ENCODE measurements around the gene JAKMIP1. TPM values are rescaled to one million over a fixed set of nuclear protein-coding genes. Genes with fewer than 3 reads are reported as not detected.
A peak's percentile ranks its signal among the peaks of the same experiment; 100 is the strongest.

JAKMIP1 gene
- total RNA-seq, 2 donors from 2014 or later: 0.78 to 1.3 TPM

- ATAC-seq (no peak), DNase-seq (peak in 1 of 4 donors; percentile 16)
- H3K27me3 ChIP-seq: no peaks in the 10 kb centered on the region
- intact Hi-C loops (cut with DNase I): no loop called here
- H3K4me1 ChIP-seq: no peaks in the 10 kb centered on the region
- no peak overlapping the region for H3K27ac ChIP-seq
- WGBS, 2 donors: 38 to 43% methylated on average over 8 of the region's 9 CpGs
- no peaks in the 10 kb centered on the region for H3K9me3 ChIP-seq
- H3K4me3 ChIP-seq: no peak overlapping the region
- TF ChIP-seq CTCF (IDR thresholded peaks at IDR 0.05) (no peak), POLR2A (IDR thresholded peaks at IDR 0.05) (no peak)
- no peaks in the 10 kb centered on the region for H3K36me3 ChIP-seq (replicated peaks in 1 of 2; ENCODE audit: insufficient read depth in 1 of 2, low read depth in 2 of 2)
These were observed 22.7 kb downstream of the JAKMIP1 start for GRCh38 chr4:6177587-6178197.

- no peak overlapping the region for H3K4me3 ChIP-seq
- 80 to 83% methylated on average over 5 of the region's 5 CpGs for WGBS, 2 donors
- no peaks in the 10 kb centered on the region for H3K9me3 ChIP-seq
- H3K27ac ChIP-seq: no peak overlapping the region
- TF ChIP-seq CTCF (IDR thresholded peaks at IDR 0.05): no peak
- TF ChIP-seq POLR2A (IDR thresholded peaks at IDR 0.05): no peak
- intact Hi-C loops (cut with DNase I): no loop called here
- no peak for DNase-seq
- H3K4me1 ChIP-seq: no peaks in the 10 kb centered on the region
- no peaks in the 10 kb centered on the region for H3K36me3 ChIP-seq (replicated peaks in 1 of 2; ENCODE audit: insufficient read depth in 1 of 2, low read depth in 2 of 2)
- ATAC-seq: no peak
- H3K27me3 ChIP-seq: no peaks in the 10 kb centered on the region
These were observed 24.9 kb downstream of the JAKMIP1 start for GRCh38 chr4:6175426-6175825.

GRCh38 chr4:6172927-6173200 is 27.5 kb downstream of the JAKMIP1 start:
- intact Hi-C loops (cut with DNase I): no loop called here
- H3K27ac ChIP-seq: no peak overlapping the region
- H3K4me1 ChIP-seq: no peaks in the 10 kb centered on the region
- TF ChIP-seq POLR2A (IDR thresholded peaks at IDR 0.05) (no peak), CTCF (IDR thresholded peaks at IDR 0.05) (no peak)
- H3K9me3 ChIP-seq: no peaks in the 10 kb centered on the region
- H3K4me3 ChIP-seq: no peak overlapping the region
- 49 to 53% methylated on average over 3 of the region's 3 CpGs for WGBS, 2 donors
- no peaks in the 10 kb centered on the region for H3K36me3 ChIP-seq (replicated peaks in 1 of 2; ENCODE audit: insufficient read depth in 1 of 2, low read depth in 2 of 2)
- ATAC-seq (no peak), DNase-seq (no peak)
- H3K27me3 ChIP-seq: no peaks in the 10 kb centered on the region

- no peak for DNase-seq
- intact Hi-C loops (cut with DNase I): no loop called here
- 35 to 36% methylated on average over 4 to 9 of the region's 9 CpGs for WGBS, 2 donors
- no peak overlapping the region for H3K4me3 ChIP-seq
- H3K9me3 ChIP-seq: no peaks in the 10 kb centered on the region
- H3K27ac ChIP-seq: no peak overlapping the region
- no peaks in the 10 kb centered on the region for H3K36me3 ChIP-seq (replicated peaks in 1 of 2; ENCODE audit: insufficient read depth in 1 of 2, low read depth in 2 of 2)
- TF ChIP-seq POLR2A (IDR thresholded peaks at IDR 0.05) (no peak), CTCF (IDR thresholded peaks at IDR 0.05) (no peak)
- ATAC-seq: no peak
- no peaks in the 10 kb centered on the region for H3K4me1 ChIP-seq
- H3K27me3 ChIP-seq: no peaks in the 10 kb centered on the region
These were observed 28.0 kb downstream of the JAKMIP1 start for GRCh38 chr4:6172093-6172926.

GRCh38 chr4:6169239-6169638 is 31.1 kb downstream of the JAKMIP1 start:
- Histone ChIP-seq H3K4me1 (no peaks in the 10 kb centered on the region), H3K27me3 (no peaks in the 10 kb centered on the region), H3K36me3 (replicated peaks in 1 of 2; ENCODE audit: insufficient read depth in 1 of 2, low read depth in 2 of 2) (no peaks in the 10 kb centered on the region), H3K4me3 (no peak overlapping the region), H3K9me3 (no peaks in the 10 kb centered on the region), H3K27ac (no peak overlapping the region)
- no peak for DNase-seq
- no peak for ATAC-seq
- 50 to 69% methylated on average over 4 of the region's 4 CpGs for WGBS, 2 donors
- TF ChIP-seq CTCF (IDR thresholded peaks at IDR 0.05) (no peak), POLR2A (IDR thresholded peaks at IDR 0.05) (no peak)
- intact Hi-C loops (cut with DNase I): no loop called here

All from body of pancreas (tissue), 4 donors.